ENCODE data around the gene CDC25A. TPM values are rescaled to one million over a fixed set of nuclear protein-coding genes. Genes with fewer than 3 reads are reported as not detected.

The CDC25A gene
- total and polyA plus RNA-seq, 2 experiments from 2014 or later = 17.7 to 126 TPM

GRCh38 chr3:48222616-48223513, 34.6 kb upstream of the CDC25A start, which contains the start of gene CAMP:
TSS of gene CAMP (plus strand) at chr3:48223495. CDS start at chr3:48223512, 17 bp downstream.
- Mint-ChIP-seq H3K27me3 (ENCODE audit: insufficient read depth, low read depth, poor library complexity) (peaks cover 17% of the 10 kb centered on the region), H3K4me1 (no peaks in the 10 kb centered on the region), H3K9me3 (peaks cover 4% of the 10 kb centered on the region; the same call in 1 of the 3 replicates), H3K4me3 (no peak within 1 kb of the TSS), H3K27ac (no peak within 1 kb of the TSS), H3K36me3 (ENCODE audit: low read depth) (no peaks in the 10 kb centered on the region; the same call in 2 of the 3 replicates)
- Histone ChIP-seq H3K4me2 (no peak within 1 kb of the TSS), H3K27ac (ENCODE audit: low read depth) (no peak within 1 kb of the TSS), H4K20me1 (replicated peaks; ENCODE audit: insufficient read depth) (no peaks in the 10 kb centered on the region), H3K9me2 (ENCODE audit: insufficient read depth) (no peaks in the 10 kb centered on the region), H2AFZ (no peak within 1 kb of the TSS), H3K4me3 (no peak within 1 kb of the TSS), H3K27me3 (ENCODE audit: insufficient read depth) (no peaks in the 10 kb centered on the region), H3K36me3 (ENCODE audit: insufficient read depth) (no peaks in the 10 kb centered on the region), H3F3A (replicated peaks; ENCODE audit: low read depth) (no peaks in the 10 kb centered on the region), H3K4me1 (ENCODE audit: insufficient read depth) (no peaks in the 10 kb centered on the region), H3K79me2 (replicated peaks; ENCODE audit: insufficient read depth) (no peaks in the 10 kb centered on the region)
- DNase-seq (ENCODE audit: low spot score) (no peak), ATAC-seq (no peak)
- TF ChIP-seq, protein P1, sequence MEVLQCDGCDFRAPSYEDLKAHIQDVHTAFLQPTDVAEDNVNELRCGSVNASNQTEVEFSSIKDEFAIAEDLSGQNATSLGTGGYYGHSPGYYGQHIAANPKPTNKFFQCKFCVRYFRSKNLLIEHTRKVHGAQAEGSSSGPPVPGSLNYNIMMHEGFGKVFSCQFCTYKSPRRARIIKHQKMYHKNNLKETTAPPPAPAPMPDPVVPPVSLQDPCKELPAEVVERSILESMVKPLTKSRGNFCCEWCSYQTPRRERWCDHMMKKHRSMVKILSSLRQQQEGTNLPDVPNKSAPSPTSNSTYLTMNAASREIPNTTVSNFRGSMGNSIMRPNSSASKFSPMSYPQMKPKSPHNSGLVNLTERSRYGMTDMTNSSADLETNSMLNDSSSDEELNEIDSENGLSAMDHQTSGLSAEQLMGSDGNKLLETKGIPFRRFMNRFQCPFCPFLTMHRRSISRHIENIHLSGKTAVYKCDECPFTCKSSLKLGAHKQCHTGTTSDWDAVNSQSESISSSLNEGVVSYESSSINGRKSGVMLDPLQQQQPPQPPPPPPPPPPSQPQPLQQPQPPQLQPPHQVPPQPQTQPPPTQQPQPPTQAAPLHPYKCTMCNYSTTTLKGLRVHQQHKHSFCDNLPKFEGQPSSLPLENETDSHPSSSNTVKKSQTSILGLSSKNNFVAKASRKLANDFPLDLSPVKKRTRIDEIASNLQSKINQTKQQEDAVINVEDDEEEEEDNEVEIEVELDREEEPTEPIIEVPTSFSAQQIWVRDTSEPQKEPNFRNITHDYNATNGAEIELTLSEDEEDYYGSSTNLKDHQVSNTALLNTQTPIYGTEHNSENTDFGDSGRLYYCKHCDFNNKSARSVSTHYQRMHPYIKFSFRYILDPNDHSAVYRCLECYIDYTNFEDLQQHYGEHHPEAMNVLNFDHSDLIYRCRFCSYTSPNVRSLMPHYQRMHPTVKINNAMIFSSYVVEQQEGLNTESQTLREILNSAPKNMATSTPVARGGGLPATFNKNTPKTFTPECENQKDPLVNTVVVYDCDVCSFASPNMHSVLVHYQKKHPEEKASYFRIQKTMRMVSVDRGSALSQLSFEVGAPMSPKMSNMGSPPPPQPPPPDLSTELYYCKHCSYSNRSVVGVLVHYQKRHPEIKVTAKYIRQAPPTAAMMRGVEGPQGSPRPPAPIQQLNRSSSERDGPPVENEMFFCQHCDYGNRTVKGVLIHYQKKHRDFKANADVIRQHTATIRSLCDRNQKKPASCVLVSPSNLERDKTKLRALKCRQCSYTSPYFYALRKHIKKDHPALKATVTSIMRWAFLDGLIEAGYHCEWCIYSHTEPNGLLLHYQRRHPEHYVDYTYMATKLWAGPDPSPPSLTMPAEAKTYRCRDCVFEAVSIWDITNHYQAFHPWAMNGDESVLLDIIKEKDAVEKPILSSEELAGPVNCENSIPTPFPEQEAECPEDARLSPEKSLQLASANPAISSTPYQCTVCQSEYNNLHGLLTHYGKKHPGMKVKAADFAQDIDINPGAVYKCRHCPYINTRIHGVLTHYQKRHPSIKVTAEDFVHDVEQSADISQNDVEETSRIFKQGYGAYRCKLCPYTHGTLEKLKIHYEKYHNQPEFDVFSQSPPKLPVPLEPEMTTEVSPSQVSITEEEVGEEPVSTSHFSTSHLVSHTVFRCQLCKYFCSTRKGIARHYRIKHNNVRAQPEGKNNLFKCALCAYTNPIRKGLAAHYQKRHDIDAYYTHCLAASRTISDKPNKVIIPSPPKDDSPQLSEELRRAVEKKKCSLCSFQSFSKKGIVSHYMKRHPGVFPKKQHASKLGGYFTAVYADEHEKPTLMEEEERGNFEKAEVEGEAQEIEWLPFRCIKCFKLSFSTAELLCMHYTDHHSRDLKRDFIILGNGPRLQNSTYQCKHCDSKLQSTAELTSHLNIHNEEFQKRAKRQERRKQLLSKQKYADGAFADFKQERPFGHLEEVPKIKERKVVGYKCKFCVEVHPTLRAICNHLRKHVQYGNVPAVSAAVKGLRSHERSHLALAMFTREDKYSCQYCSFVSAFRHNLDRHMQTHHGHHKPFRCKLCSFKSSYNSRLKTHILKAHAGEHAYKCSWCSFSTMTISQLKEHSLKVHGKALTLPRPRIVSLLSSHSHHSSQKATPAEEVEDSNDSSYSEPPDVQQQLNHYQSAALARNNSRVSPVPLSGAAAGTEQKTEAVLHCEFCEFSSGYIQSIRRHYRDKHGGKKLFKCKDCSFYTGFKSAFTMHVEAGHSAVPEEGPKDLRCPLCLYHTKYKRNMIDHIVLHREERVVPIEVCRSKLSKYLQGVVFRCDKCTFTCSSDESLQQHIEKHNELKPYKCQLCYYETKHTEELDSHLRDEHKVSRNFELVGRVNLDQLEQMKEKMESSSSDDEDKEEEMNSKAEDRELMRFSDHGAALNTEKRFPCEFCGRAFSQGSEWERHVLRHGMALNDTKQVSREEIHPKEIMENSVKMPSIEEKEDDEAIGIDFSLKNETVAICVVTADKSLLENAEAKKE (CRISPR knock-in tag; IDR thresholded peaks at IDR 0.05) = no peak
- TF ChIP-seq, protein P2, sequence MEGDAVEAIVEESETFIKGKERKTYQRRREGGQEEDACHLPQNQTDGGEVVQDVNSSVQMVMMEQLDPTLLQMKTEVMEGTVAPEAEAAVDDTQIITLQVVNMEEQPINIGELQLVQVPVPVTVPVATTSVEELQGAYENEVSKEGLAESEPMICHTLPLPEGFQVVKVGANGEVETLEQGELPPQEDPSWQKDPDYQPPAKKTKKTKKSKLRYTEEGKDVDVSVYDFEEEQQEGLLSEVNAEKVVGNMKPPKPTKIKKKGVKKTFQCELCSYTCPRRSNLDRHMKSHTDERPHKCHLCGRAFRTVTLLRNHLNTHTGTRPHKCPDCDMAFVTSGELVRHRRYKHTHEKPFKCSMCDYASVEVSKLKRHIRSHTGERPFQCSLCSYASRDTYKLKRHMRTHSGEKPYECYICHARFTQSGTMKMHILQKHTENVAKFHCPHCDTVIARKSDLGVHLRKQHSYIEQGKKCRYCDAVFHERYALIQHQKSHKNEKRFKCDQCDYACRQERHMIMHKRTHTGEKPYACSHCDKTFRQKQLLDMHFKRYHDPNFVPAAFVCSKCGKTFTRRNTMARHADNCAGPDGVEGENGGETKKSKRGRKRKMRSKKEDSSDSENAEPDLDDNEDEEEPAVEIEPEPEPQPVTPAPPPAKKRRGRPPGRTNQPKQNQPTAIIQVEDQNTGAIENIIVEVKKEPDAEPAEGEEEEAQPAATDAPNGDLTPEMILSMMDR (conservative IDR thresholded peaks at IDR 0.05; ENCODE audit: low read depth in 2 of 2) = no peak
- TF ChIP-seq POLR2AphosphoS5 (IDR thresholded peaks at IDR 0.05; ENCODE audit: low read depth) (no peak), EZH2 (IDR thresholded peaks at IDR 0.05; ENCODE audit: low read depth, unreplicated experiment) (no peak), ZNF114 (CRISPR knock-in tag; IDR thresholded peaks at IDR 0.05) (no peak), STAT1 (IDR thresholded peaks at IDR 0.05; ENCODE audit: unreplicated experiment) (no peak), ZNF331 (CRISPR knock-in tag; IDR thresholded peaks at IDR 0.05; ENCODE audit: low read depth) (no peak), CREB1 (CRISPR knock-in tag; IDR thresholded peaks at IDR 0.05; ENCODE audit: low read depth) (no peak), JUNB (IDR thresholded peaks at IDR 0.05; ENCODE audit: unreplicated experiment) (no peak), ETS1 (IDR thresholded peaks at IDR 0.05) (no peak), NANOG (IDR thresholded peaks at IDR 0.05; ENCODE audit: borderline replicate concordance) (no peak), EZH2phosphoT487 (IDR thresholded peaks at IDR 0.05; ENCODE audit: unreplicated experiment) (no peak)
- TF ChIP-seq, protein P3, sequence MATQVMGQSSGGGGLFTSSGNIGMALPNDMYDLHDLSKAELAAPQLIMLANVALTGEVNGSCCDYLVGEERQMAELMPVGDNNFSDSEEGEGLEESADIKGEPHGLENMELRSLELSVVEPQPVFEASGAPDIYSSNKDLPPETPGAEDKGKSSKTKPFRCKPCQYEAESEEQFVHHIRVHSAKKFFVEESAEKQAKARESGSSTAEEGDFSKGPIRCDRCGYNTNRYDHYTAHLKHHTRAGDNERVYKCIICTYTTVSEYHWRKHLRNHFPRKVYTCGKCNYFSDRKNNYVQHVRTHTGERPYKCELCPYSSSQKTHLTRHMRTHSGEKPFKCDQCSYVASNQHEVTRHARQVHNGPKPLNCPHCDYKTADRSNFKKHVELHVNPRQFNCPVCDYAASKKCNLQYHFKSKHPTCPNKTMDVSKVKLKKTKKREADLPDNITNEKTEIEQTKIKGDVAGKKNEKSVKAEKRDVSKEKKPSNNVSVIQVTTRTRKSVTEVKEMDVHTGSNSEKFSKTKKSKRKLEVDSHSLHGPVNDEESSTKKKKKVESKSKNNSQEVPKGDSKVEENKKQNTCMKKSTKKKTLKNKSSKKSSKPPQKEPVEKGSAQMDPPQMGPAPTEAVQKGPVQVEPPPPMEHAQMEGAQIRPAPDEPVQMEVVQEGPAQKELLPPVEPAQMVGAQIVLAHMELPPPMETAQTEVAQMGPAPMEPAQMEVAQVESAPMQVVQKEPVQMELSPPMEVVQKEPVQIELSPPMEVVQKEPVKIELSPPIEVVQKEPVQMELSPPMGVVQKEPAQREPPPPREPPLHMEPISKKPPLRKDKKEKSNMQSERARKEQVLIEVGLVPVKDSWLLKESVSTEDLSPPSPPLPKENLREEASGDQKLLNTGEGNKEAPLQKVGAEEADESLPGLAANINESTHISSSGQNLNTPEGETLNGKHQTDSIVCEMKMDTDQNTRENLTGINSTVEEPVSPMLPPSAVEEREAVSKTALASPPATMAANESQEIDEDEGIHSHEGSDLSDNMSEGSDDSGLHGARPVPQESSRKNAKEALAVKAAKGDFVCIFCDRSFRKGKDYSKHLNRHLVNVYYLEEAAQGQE (IDR thresholded peaks at IDR 0.05; ENCODE audit: unreplicated experiment) = no peak

Measured in GM23338 (cell line).